Dedifferentiated amniotic fluid mesenchymal stem cell (primary cell): ENCODE measurements around the gene PTP4A2.

Source experiments
- DNase-seq: peaks from one replicate; pipeline ENCODE4 v3.0.0-alpha.2; 2016; ENCODE audit errors: extremely low spot score

PTP4A2 gene

GRCh38 chr1:31886866-31887265, 51.3 kb downstream of the PTP4A2 start:
- no peak for DNase-seq

GRCh38 chr1:31885851-31886250, 52.3 kb downstream of the PTP4A2 start:
- no peak for DNase-seq

- DNase-seq, result no peak
Measured at GRCh38 chr1:31883357-31883942, 54.7 kb downstream of the PTP4A2 start.

- DNase-seq, result no peak
Measured at GRCh38 chr1:31881688-31882000, 56.5 kb downstream of the PTP4A2 start.

GRCh38 chr1:31880957-31881687, 57.0 kb downstream of the PTP4A2 start:
- DNase-seq, result peak; percentile 38

GRCh38 chr1:31879981-31880608, 58.1 kb downstream of the PTP4A2 start:
- DNase-seq, result no peak

GRCh38 chr1:31878058-31878457, 60.1 kb downstream of the PTP4A2 start:
- no peak for DNase-seq

GRCh38 chr1:31877544-31877943, 60.6 kb downstream of the PTP4A2 start:
- DNase-seq, result no peak

- no peak for DNase-seq
Measured at GRCh38 chr1:31875636-31876236, 62.4 kb downstream of the PTP4A2 start.

GRCh38 chr1:31874942-31875341, 63.2 kb downstream of the PTP4A2 start:
- DNase-seq, result no peak

GRCh38 chr1:31872658-31873636, 65.2 kb downstream of the PTP4A2 start:
- no peak for DNase-seq

GRCh38 chr1:31871703-31872102, 66.5 kb downstream of the PTP4A2 start:
- no peak for DNase-seq

- no peak for DNase-seq
Measured at GRCh38 chr1:31870086-31870736, 68.0 kb downstream of the PTP4A2 start.

- no peak for DNase-seq
Measured at GRCh38 chr1:31869449-31869848, 68.7 kb downstream of the PTP4A2 start.

GRCh38 chr1:31868862-31869261, 69.3 kb downstream of the PTP4A2 start:
- no peak for DNase-seq

GRCh38 chr1:31867546-31867945, 70.6 kb downstream of the PTP4A2 start:
- no peak for DNase-seq

GRCh38 chr1:31866450-31867032, 71.6 kb downstream of the PTP4A2 start:
- no peak for DNase-seq

- no peak for DNase-seq
Measured at GRCh38 chr1:31865728-31866449, 72.3 kb downstream of the PTP4A2 start.

GRCh38 chr1:31862071-31862470, 76.1 kb downstream of the PTP4A2 start:
- no peak for DNase-seq

- DNase-seq, result no peak
Measured at GRCh38 chr1:31861346-31861745, 76.8 kb downstream of the PTP4A2 start.
